GM12892 (cell line): Measurements from ENCODE around the gene FBXO21.

Experiments used
- DNase-seq: peaks from one replicate; pipeline ENCODE4 v3.0.0; 2011; ENCODE audit not compliant: insufficient read length
- FAIRE-seq: peaks from 2 replicates; lab custom pipeline; 2011; peaks lifted over from hg19 to GRCh38; lab: Jason Lieb, UNC
- POLR2A ChIP-seq: IDR thresholded peaks from 2 replicates; pipeline ENCODE4 v1.6.1; 2011; ENCODE audit warnings: low read depth, low read length, control low read depth
- POLR2AphosphoS5 ChIP-seq: IDR thresholded peaks from 2 replicates; pipeline ENCODE4 v1.6.1; 2011; ENCODE audit warnings: low read depth, low read length, control low read depth
- TAF1 ChIP-seq: IDR thresholded peaks from 2 replicates; pipeline ENCODE4 v1.6.1; 2011; ENCODE audit warnings: low read depth, mild to moderate bottlenecking, control low read depth, low read length, borderline replicate concordance

The FBXO21 gene

DNA sequence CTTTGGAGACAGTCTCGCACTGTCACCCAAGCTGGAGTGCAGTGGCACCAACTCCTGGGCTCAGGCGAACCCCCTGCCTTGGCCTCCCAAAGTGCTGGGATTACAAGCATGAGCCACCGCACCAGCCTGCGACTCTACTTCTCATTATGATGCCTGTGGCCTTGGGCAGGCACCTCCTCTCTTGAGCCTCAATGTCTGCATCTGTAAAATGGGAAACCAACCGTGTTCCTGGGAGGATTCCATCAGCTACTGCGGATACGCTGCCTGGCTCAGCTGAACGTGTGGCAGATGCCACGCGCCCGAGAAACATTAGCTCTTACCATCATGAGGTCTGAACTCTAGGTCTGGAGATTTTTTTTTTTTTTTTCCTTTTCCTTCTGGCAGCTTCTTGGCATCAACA lies 96.8 kb downstream of the FBXO21 start:
- DNase-seq (no peak), FAIRE-seq (no peak)
- no peak for TF ChIP-seq TAF1
- TF ChIP-seq POLR2A: no peak
- TF ChIP-seq POLR2AphosphoS5: no peak

DNA sequence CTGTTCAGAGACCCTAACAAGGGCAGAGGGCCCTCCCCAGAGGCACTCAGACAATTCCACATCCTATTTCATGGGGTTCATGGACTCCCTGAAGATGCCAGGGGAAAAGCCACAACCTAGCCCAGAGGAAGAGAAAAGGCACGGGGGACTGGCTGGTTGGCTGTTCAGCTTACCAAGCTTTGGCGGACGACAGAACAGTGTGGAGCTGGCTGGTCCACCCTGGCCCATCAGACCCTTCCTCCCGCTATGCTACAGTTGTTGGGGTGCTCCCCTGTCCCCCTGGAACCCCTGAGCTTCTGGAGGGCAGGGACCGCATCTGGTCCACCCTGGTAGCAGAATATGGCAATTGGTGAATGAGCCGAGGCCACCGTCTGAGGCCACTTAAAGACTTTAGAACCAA lies 97.4 kb downstream of the FBXO21 start:
- no peak for TF ChIP-seq TAF1
- TF ChIP-seq POLR2A: no peak
- TF ChIP-seq POLR2AphosphoS5: no peak
- DNase-seq (no peak), FAIRE-seq (no peak)

DNA sequence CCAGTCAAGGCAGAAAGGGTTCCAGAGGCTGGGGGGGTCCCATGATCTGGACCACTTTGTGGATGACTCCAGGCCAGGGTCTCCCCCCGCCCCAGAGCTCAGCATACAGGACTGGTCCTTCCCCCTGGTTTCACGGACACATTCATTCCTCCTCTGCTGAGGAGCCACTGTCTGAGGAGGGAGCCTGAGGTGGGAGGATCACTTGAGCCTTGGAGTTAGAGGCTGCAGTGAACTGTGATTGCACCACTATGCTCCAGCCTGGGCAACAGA lies 97.8 kb downstream of the FBXO21 start:
- TF ChIP-seq POLR2A (no peak), POLR2AphosphoS5 (no peak), TAF1 (no peak)
- DNase-seq: no peak
- no peak for FAIRE-seq
